Measurements from ENCODE around the gene DCTPP1. TPM values are rescaled to one million over a fixed set of nuclear protein-coding genes. Genes with fewer than 3 reads are reported as not detected.
"Not testable (repeated sequence)": the region's sequence is repeated elsewhere in the genome, so short reads cannot be mapped to it uniquely, and the experiment has no call there.

Gene DCTPP1
- 10 to 100 TPM; 13.2 to 33.8 TPM for total RNA-seq
- polyA plus RNA-seq = 10 to 100 TPM; 20.3 to 50.9 TPM
- long read RNA-seq, donor 1, transcript DCTPP1-201 (3 exons, 1,222 nt) = major isoform, 38 of 39 reads
- long read RNA-seq, donor 1, partial matches to known transcripts = 0 of 39 reads
- long read RNA-seq, donor 1, other reads (novel, unspliced or antisense) = 0 of 39 reads
- long read RNA-seq, donor 2, transcript DCTPP1-201 (3 exons, 1,222 nt) = major isoform, 15 of 17 reads
- long read RNA-seq, donor 2, partial matches to known transcripts = 0 of 17 reads
- long read RNA-seq, donor 2, other reads (novel, unspliced or antisense) = 0 of 17 reads
- long read RNA-seq, donor 3, transcript DCTPP1-201 (3 exons, 1,222 nt) = major isoform, 17 of 19 reads
- long read RNA-seq, donor 3, partial matches to known transcripts = 0 of 19 reads
- long read RNA-seq, donor 3, other reads (novel, unspliced or antisense) = 0 of 19 reads
- long read RNA-seq, donor 4, transcript DCTPP1-201 (3 exons, 1,222 nt) = major isoform, 17 of 19 reads
- long read RNA-seq, donor 4, partial matches to known transcripts = 0 of 19 reads
- long read RNA-seq, donor 4, other reads (novel, unspliced or antisense) = 0 of 19 reads
- long read RNA-seq, donor 5, transcript DCTPP1-201 (3 exons, 1,222 nt) = major isoform, 56 of 60 reads
- long read RNA-seq, donor 5, partial matches to known transcripts = 0 of 60 reads
- long read RNA-seq, donor 5, other reads (novel, unspliced or antisense) = 0 of 60 reads

- ATAC-seq (ENCODE audit: insufficient read depth, low FRiP score) = peak; percentile 98
- Histone ChIP-seq H3K27me3 (ENCODE audit: control insufficient read depth in 3 of 3, insufficient read depth in 3 of 3, low read length in 2 of 3) (no peaks in the 10 kb centered on the region), H3K36me3 (ENCODE audit: control insufficient read depth in 4 of 4, insufficient read depth in 4 of 4, low read length in 4 of 4) (peaks cover 0 to 9% (median 3%) of the 10 kb centered on the region in 4 donors), H3K9me3 (ENCODE audit: control insufficient read depth in 4 of 4, insufficient read depth in 3 of 4, low read length in 3 of 4) (no peaks in the 10 kb centered on the region), H3K4me1 (ENCODE audit: control insufficient read depth in 5 of 5, insufficient read depth in 5 of 5, low read length in 5 of 5) (peaks cover 0 to 16% (median 7%) of the 10 kb centered on the region in 5 donors), H3K27ac (ENCODE audit: low read depth in 1 of 2, low read length in 1 of 2) (peak within 1 kb of the TSS; percentile 26 to 83), H3K9ac (ENCODE audit: insufficient read depth in 1 of 2, low read length in 2 of 2) (peak within 1 kb of the TSS; percentile 51 to 59), H3K4me3 (peak within 1 kb of the TSS; percentile 81)
- 1% methylated on average over 48 to 49 of the region's 49 CpGs for WGBS, 2 donors
- DNase-seq = peak; percentile 95 to 98 (median 98)
- TF ChIP-seq CTCF (IDR thresholded peaks at IDR 0.05; ENCODE audit: control extremely low read depth, extremely low read depth) = peak; percentile 70
These were observed at the start of gene DCTPP1 for GRCh38 chr16:30429678-30430427. Gene DCTPP1 (minus strand): TSS chr16:30430030. CDS start chr16:30429980, 50 bp downstream.

GRCh38 chr16:30478766-30479478, 49.1 kb upstream of the DCTPP1 start:
- no peak overlapping the region for H3K9ac ChIP-seq (ENCODE audit: insufficient read depth in 1 of 2, low read length in 2 of 2)
- no peak overlapping the region for H3K27ac ChIP-seq (ENCODE audit: low read depth in 1 of 2, low read length in 1 of 2)
- peaks cover 0 to 15% (median 6%) of the 10 kb centered on the region in 3 donors for H3K27me3 ChIP-seq (ENCODE audit: control insufficient read depth in 3 of 3, insufficient read depth in 3 of 3, low read length in 2 of 3)
- no peak for TF ChIP-seq CTCF (IDR thresholded peaks at IDR 0.05; ENCODE audit: control extremely low read depth, extremely low read depth)
- H3K4me3 ChIP-seq = no peak overlapping the region
- no peak for ATAC-seq (ENCODE audit: insufficient read depth, low FRiP score)
- no peaks in the 10 kb centered on the region for H3K9me3 ChIP-seq (ENCODE audit: control insufficient read depth in 4 of 4, insufficient read depth in 3 of 4, low read length in 3 of 4)
- 89 to 91% methylated on average over 12 of the region's 12 CpGs for WGBS, 2 donors
- peaks cover 0 to 4% (median 0%) of the 10 kb centered on the region in 4 donors for H3K36me3 ChIP-seq (ENCODE audit: control insufficient read depth in 4 of 4, insufficient read depth in 4 of 4, low read length in 4 of 4)
- DNase-seq = no peak
- H3K4me1 ChIP-seq (ENCODE audit: control insufficient read depth in 5 of 5, insufficient read depth in 5 of 5, low read length in 5 of 5) = no peaks in the 10 kb centered on the region

- not testable (repeated sequence) for H3K4me1 ChIP-seq (ENCODE audit: control insufficient read depth in 5 of 5, insufficient read depth in 5 of 5, low read length in 5 of 5); H3K36me3 ChIP-seq (ENCODE audit: control insufficient read depth in 4 of 4, insufficient read depth in 4 of 4, low read length in 4 of 4); ATAC-seq (ENCODE audit: insufficient read depth, low FRiP score); H3K27ac ChIP-seq (ENCODE audit: low read depth in 1 of 2, low read length in 1 of 2); H3K9me3 ChIP-seq (ENCODE audit: control insufficient read depth in 4 of 4, insufficient read depth in 3 of 4, low read length in 3 of 4); H3K4me3 ChIP-seq; H3K9ac ChIP-seq (ENCODE audit: insufficient read depth in 1 of 2, low read length in 2 of 2); DNase-seq
- 81 to 84% methylated on average over 3 of the region's 3 CpGs for WGBS, 2 donors
- H3K27me3 ChIP-seq (ENCODE audit: control insufficient read depth in 3 of 3, insufficient read depth in 3 of 3, low read length in 2 of 3) = peaks cover 0 to 23% (median 6%) of the 10 kb centered on the region in 3 donors
These were observed 47.9 kb upstream of the DCTPP1 start for GRCh38 chr16:30477773-30478172.
